GM20000 (cell line): ENCODE data around the gene UBE2O.

Source experiments
- DNase-seq: peaks from one replicate; pipeline ENCODE4 v3.0.0; 2012; ENCODE audit warnings: low spot score
- TF ChIP-seq, protein P1 (sequence below): IDR thresholded peaks from 2 replicates; pipeline ENCODE4 v1.5.1; 2012; ENCODE audit warnings: mild to moderate bottlenecking, control low read depth; ENCODE audit errors: extremely low read depth, missing control alignments

Gene UBE2O

DNA sequence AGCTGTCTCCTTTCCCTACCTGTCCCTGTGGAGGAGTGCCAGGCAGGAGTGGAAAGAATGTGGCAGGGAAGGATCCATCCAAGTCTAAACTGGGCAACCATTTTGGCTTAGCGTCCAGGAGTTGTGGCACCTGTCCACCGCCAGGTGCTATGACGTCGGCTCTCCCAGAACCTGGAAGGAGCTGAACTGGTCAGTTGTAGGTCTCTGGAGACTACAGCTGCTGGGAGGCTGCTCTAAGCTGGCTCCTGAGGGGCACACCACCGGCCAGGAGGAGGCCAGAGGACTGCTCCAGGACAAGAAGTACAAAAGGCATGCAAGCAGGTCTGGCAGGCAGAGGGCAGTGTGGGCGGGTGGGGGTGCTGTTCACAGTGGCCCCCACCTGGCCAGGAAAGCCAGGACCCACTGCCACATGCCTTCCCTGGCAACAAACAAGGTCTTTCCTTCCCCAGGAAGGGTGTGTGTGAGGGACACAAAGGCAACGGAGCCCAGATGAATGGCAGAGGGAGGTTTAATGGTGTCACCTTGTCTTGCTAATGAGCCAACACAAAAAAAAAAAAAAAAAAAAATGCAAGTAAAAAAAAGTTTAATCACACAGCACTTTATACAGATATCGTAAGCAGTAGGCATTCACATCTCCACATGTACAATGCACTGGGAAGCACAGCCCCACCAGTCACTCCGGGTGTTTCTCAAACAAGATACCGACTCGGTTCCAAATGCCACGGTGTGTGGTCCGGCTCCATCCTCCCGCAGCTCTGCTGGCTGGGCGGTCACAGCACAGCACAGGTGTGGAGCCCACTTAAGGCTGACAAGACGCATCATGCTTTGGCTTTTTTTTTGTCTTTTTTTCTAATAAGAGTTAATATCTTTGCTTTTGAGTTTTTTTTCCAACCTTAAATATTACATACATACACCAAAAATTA is 63.7 kb downstream of the UBE2O start:
- TF ChIP-seq, protein P1, sequence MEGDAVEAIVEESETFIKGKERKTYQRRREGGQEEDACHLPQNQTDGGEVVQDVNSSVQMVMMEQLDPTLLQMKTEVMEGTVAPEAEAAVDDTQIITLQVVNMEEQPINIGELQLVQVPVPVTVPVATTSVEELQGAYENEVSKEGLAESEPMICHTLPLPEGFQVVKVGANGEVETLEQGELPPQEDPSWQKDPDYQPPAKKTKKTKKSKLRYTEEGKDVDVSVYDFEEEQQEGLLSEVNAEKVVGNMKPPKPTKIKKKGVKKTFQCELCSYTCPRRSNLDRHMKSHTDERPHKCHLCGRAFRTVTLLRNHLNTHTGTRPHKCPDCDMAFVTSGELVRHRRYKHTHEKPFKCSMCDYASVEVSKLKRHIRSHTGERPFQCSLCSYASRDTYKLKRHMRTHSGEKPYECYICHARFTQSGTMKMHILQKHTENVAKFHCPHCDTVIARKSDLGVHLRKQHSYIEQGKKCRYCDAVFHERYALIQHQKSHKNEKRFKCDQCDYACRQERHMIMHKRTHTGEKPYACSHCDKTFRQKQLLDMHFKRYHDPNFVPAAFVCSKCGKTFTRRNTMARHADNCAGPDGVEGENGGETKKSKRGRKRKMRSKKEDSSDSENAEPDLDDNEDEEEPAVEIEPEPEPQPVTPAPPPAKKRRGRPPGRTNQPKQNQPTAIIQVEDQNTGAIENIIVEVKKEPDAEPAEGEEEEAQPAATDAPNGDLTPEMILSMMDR: no peak

DNA sequence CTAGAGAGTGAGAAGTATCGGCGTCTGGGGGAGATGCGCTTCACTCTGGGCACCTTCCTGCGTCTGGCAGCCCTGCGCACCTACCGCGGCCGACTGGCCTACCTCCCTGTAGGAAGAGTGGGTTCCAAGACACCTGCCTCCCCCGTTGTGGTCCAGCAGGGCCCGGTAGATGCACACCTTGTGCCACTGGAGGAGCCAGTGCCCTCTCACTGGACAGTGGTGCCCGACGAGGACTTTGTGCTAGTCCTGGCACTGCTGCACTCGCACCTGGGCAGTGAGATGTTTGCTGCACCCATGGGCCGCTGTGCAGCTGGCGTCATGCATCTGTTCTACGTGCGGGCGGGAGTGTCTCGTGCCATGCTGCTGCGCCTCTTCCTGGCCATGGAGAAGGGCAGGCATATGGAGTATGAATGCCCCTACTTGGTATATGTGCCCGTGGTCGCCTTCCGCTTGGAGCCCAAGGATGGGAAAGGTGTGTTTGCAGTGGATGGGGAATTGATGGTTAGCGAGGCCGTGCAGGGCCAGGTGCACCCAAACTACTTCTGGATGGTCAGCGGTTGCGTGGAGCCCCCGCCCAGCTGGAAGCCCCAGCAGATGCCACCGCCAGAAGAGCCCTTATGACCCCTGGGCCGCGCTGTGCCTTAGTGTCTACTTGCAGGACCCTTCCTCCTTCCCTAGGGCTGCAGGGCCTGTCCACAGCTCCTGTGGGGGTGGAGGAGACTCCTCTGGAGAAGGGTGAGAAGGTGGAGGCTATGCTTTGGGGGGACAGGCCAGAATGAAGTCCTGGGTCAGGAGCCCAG is 65.8 kb downstream of the UBE2O start:
- DNase-seq: no peak
- TF ChIP-seq, protein P1: no peak

More for the DNA sequence above, 63.7 kb downstream of the UBE2O start:
- no peak for DNase-seq

DNA sequence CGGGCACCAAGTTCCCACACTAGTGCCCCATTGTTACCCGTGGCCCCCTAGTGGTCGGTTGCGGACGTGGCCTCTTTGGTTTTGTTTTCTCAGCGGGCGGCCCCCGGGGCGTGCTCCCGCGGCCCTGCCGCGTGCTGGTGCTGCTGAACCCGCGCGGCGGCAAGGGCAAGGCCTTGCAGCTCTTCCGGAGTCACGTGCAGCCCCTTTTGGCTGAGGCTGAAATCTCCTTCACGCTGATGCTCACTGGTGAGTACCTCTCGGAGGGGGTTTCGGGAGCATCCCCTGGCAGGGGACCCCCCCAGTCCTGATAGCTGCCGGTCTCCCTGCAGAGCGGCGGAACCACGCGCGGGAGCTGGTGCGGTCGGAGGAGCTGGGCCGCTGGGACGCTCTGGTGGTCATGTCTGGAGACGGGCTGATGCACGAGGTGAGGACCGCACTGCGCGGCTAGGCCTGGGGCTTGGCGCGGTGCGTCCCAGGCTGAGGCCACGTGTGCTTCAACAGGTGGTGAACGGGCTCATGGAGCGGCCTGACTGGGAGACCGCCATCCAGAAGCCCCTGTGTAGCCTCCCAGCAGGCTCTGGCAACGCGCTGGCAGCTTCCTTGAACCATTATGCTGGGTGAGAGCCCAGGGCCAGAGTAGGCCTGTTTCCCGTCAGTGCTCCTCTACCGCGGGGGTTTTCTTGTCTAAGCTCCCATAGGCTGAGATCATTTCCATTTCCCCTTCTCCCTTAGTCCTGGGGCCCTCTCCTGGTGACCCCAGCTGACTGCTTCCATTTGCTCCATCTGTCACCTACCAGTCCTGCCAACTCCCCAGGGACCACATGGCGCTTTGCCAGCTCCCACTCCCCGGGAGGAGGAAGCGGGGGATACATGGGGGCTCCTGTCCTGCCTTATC is 66.8 kb downstream of the UBE2O start:
- DNase-seq: peak; percentile 97
- TF ChIP-seq, protein P1: peak; percentile 63

DNA sequence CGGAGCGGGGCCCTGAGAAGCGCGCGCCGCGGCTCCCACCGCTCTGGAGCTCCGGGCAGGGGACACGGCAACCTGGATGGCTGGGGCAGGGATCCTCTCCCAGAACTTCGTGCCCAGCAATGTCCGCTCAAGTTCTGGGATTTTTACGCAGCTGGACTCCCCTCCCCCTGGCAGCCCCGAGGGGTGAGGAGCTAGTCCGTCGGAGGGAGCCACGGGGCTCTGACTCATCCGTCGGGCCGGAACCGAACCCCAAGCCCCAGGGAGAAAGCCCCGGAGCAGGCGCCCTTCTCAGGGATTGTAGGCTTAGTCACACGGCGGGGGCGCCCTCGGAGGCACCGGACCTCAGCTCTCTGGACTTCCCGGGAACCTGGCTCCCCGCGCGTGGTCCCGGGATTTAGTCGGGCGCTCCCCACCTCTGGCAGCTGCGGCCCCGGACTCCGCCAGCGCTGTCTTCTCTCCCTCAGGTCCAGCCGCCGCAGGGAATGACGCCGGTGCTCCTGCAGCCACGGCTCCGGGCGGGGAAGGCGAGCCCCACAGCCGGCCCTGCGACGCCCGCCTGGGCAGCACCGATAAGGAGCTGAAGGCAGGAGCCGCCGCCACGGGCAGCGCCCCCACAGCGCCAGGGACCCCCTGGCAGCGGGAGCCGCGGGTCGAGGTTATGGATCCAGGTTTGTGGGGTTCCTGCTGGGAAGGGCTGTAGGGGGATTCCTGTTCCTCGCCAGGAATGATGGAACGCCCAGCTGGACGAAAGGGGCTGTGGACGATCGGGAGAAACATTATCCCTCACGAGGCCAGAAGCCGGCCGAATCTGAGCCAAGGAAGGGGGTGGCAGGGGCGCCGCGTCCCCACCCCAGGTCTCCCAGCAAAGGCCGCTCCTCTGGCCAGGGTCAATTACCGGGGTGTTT is 67.7 kb downstream of the UBE2O start:
- TF ChIP-seq, protein P1: no peak
- DNase-seq: peak; percentile 64

DNA sequence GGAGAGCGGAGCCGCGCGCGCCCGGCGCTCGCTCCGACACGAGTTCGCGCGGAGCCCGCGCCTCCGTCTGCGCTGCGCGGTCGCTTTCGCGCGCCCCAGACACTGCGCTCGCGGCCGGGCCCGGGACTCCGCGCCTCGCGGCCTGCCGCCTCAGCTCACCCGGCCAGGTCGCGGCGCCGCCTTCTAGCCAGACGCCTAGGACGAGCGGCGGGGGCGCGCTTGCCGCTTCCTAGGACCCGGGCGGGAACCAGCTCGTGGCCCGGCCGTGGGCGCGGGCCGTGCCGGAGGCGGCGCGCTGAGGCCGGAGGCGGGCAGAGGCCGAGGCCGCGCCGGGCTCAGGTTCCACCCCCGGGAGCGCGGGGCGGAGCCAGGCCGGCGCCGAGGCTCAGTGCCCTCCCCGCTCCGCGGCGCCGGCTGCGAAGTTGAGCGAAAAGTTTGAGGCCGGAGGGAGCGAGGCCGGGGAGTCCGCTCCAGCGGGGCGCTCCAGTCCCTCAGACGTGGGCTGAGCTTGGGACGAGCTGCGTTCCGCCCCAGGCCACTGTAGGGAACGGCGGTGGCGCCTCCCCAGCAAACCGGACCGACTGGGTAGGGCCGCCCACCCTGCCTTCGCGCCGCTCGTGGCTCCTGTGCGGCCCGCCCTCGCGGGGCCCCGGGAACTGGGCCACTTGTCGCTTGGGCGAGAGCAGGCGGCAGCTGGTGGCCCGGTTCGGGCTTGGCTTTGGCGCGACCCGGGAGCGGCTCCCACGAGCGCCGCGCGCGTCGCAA is 68.5 kb downstream of the UBE2O start, which contains the start of gene SPHK1:
SPHK1 (plus strand) TSS at position 388 of the 765 bp plus-strand sequence. CDS start 1,036 bp downstream, outside the sequence.
- TF ChIP-seq, protein P1: no peak
- DNase-seq: peak; percentile 97
